Measurements from ENCODE around the gene FBXL17.

The FBXL17 gene

DNA sequence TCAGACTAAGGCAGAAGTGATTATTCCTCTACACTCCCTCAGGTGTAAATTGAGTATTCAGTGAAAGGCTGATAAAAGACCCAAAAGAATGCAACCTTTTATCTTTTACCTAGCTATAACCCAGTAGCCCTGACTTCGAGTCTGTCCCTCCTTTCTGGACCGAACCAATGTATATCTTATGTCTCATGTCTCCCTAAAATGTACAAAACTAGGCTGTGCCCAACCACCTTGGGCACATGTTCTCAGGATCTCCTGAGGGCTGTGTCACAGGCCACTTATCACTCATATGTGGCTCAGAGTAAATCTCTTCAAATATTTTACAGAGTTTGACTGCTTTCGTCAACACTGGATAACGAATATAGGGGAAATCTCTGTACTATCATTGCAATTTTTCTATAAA is 12.7 kb downstream of the FBXL17 start:
- TF ChIP-seq EZH2phosphoT487 (IDR thresholded peaks at IDR 0.05; ENCODE audit: borderline replicate concordance): no peak
- TF ChIP-seq, protein P1, sequence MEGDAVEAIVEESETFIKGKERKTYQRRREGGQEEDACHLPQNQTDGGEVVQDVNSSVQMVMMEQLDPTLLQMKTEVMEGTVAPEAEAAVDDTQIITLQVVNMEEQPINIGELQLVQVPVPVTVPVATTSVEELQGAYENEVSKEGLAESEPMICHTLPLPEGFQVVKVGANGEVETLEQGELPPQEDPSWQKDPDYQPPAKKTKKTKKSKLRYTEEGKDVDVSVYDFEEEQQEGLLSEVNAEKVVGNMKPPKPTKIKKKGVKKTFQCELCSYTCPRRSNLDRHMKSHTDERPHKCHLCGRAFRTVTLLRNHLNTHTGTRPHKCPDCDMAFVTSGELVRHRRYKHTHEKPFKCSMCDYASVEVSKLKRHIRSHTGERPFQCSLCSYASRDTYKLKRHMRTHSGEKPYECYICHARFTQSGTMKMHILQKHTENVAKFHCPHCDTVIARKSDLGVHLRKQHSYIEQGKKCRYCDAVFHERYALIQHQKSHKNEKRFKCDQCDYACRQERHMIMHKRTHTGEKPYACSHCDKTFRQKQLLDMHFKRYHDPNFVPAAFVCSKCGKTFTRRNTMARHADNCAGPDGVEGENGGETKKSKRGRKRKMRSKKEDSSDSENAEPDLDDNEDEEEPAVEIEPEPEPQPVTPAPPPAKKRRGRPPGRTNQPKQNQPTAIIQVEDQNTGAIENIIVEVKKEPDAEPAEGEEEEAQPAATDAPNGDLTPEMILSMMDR (conservative IDR thresholded peaks at IDR 0.05; ENCODE audit: low read length): no peak
- H3K4me2 ChIP-seq (ENCODE audit: low read depth, low read length, poor library complexity, severe bottlenecking): no peak overlapping the region
- H3K9me2 ChIP-seq (replicated peaks; ENCODE audit: low read depth, low read length): no peaks in the 10 kb centered on the region
- H4K20me1 ChIP-seq (ENCODE audit: insufficient read depth, low read length, poor library complexity, severe bottlenecking): no peaks in the 10 kb centered on the region
- H3K27me3 ChIP-seq (ENCODE audit: insufficient read depth, low read length, poor library complexity, severe bottlenecking): no peaks in the 10 kb centered on the region
- peaks cover 19% of the 10 kb centered on the region; the same call in 1 of the 2 replicates for H3K79me2 ChIP-seq (ENCODE audit: insufficient read depth, low read length)
- no peak overlapping the region for H2AFZ ChIP-seq (ENCODE audit: low read length)
- no peaks in the 10 kb centered on the region for H3F3A ChIP-seq (ENCODE audit: low read depth)
- no peak overlapping the region for H3K9ac ChIP-seq (ENCODE audit: low read depth, low read length, poor library complexity, severe bottlenecking)
- H3K9me3 ChIP-seq (ENCODE audit: insufficient read depth, low read depth, low read length): peaks cover 8% of the 10 kb centered on the region; the same call in 1 of the 2 replicates
- H3K36me3 ChIP-seq (ENCODE audit: insufficient read depth, low read length): 0 out of 2 replicates have a peak, but pooled peaks cover 6% of the 10 kb centered on the region
- no peaks in the 10 kb centered on the region for H3K4me1 ChIP-seq (ENCODE audit: insufficient read depth, low read length, poor library complexity, severe bottlenecking)
- no peak overlapping the region for H3K4me3 ChIP-seq (ENCODE audit: low read length, poor library complexity, severe bottlenecking)

DNA sequence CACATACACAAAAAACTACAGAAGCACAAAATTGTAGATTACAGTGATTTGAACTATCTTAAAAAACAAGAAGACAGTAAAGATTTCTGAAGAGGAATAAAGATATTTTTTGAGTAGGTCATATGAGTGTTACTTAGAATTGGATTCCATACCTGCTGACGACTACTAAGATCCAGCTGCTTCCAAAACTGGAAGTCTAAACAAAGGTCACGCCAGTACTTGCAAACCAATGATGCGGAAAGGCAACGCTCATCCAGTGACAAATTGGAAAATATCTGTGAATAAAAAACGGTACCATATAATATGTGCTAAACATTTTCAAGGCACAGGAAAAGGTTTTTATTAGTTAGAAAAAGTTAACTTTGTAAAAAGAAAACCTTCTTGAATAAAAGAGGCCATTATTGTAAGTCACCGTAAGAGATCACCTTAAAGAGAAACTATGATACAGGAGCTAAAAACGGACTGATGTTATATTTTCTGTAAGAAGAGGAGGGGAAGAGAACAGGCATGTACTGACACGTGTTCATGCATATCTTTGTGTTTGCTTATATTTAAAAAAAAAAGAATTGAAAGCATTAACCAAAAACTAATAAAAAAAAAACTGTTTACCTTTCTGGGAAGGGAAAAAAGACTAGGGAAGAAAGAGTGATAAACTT is 14.1 kb downstream of the FBXL17 start:
- Histone ChIP-seq H3K79me2 (ENCODE audit: insufficient read depth, low read length) (0 out of 2 replicates have a peak, but pooled peaks cover 15% of the 10 kb centered on the region), H3K27me3 (ENCODE audit: insufficient read depth, low read length, poor library complexity, severe bottlenecking) (no peaks in the 10 kb centered on the region), H4K20me1 (ENCODE audit: insufficient read depth, low read length, poor library complexity, severe bottlenecking) (no peaks in the 10 kb centered on the region), H3K36me3 (ENCODE audit: insufficient read depth, low read length) (0 out of 2 replicates have a peak, but pooled peaks cover 10% of the 10 kb centered on the region), H2AFZ (ENCODE audit: low read length) (no peak overlapping the region), H3K4me1 (ENCODE audit: insufficient read depth, low read length, poor library complexity, severe bottlenecking) (no peaks in the 10 kb centered on the region), H3K9me2 (replicated peaks; ENCODE audit: low read depth, low read length) (no peaks in the 10 kb centered on the region), H3K4me2 (ENCODE audit: low read depth, low read length, poor library complexity, severe bottlenecking) (no peak overlapping the region), H3K9ac (ENCODE audit: low read depth, low read length, poor library complexity, severe bottlenecking) (no peak overlapping the region), H3F3A (ENCODE audit: low read depth) (no peaks in the 10 kb centered on the region), H3K4me3 (ENCODE audit: low read length, poor library complexity, severe bottlenecking) (no peak overlapping the region), H3K9me3 (ENCODE audit: insufficient read depth, low read depth, low read length) (no peaks in the 10 kb centered on the region; the same call in 1 of the 2 replicates)
- TF ChIP-seq, protein P1 (conservative IDR thresholded peaks at IDR 0.05; ENCODE audit: low read length): no peak
- no peak for TF ChIP-seq EZH2phosphoT487 (IDR thresholded peaks at IDR 0.05; ENCODE audit: borderline replicate concordance)

DNA sequence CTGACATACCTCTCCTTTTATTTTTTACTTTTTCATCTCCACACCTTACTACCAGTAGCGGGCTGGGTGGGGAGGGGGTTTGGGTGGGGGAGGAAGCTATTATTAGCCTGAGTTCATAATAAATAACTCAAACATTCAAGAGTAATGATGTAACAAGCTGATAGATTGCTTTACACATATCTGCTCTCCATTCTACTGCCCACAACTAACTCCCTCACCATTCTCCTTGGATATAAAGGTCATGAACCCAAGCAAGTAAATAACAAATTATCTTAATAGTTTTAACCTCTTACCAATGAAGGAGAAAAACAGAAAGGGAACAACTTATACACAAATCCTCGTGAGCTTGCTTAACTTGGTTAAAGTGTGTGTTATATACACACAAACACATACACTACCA is 15.4 kb downstream of the FBXL17 start:
- no peaks in the 10 kb centered on the region for H3K9me3 ChIP-seq (ENCODE audit: insufficient read depth, low read depth, low read length)
- H3K4me1 ChIP-seq (ENCODE audit: insufficient read depth, low read length, poor library complexity, severe bottlenecking): no peaks in the 10 kb centered on the region
- no peak overlapping the region for H3K4me2 ChIP-seq (ENCODE audit: low read depth, low read length, poor library complexity, severe bottlenecking)
- H3K27me3 ChIP-seq (ENCODE audit: insufficient read depth, low read length, poor library complexity, severe bottlenecking): no peaks in the 10 kb centered on the region
- no peaks in the 10 kb centered on the region for H4K20me1 ChIP-seq (ENCODE audit: insufficient read depth, low read length, poor library complexity, severe bottlenecking)
- no peak overlapping the region for H2AFZ ChIP-seq (ENCODE audit: low read length)
- H3K9me2 ChIP-seq (replicated peaks; ENCODE audit: low read depth, low read length): no peaks in the 10 kb centered on the region
- H3K9ac ChIP-seq (ENCODE audit: low read depth, low read length, poor library complexity, severe bottlenecking): no peak overlapping the region
- no peaks in the 10 kb centered on the region for H3F3A ChIP-seq (ENCODE audit: low read depth)
- H3K79me2 ChIP-seq (ENCODE audit: insufficient read depth, low read length): 0 out of 2 replicates have a peak, but pooled peaks cover 11% of the 10 kb centered on the region
- 0 out of 2 replicates have a peak, but pooled peaks cover 10% of the 10 kb centered on the region for H3K36me3 ChIP-seq (ENCODE audit: insufficient read depth, low read length)
- H3K4me3 ChIP-seq (ENCODE audit: low read length, poor library complexity, severe bottlenecking): no peak overlapping the region
- no peak for TF ChIP-seq EZH2phosphoT487 (IDR thresholded peaks at IDR 0.05; ENCODE audit: borderline replicate concordance)
- TF ChIP-seq, protein P1 (conservative IDR thresholded peaks at IDR 0.05; ENCODE audit: low read length): no peak
